Kasumi-1 (cell line): ENCODE data around the gene PGAP1.

ENCODE experiments used
- DNase-seq, 2 experiments: peaks; one replicate each; lab custom pipeline; 2025; lab: John Stamatoyannopoulos, UW

The PGAP1 gene

GRCh38 chr2:196926562-196927375 is at the start of gene PGAP1:
TSS of gene PGAP1 (minus strand) at chr2:196926707. CDS start at chr2:196926616, 91 bp downstream.
- DNase-seq: peak; percentile 92 to 96

GRCh38 chr2:196974970-196975369 is 48.5 kb upstream of the PGAP1 start:
- no peak for DNase-seq

GRCh38 chr2:196971574-196972279 is 45.2 kb upstream of the PGAP1 start:
- no peak for DNase-seq

GRCh38 chr2:196970099-196970498 is 43.6 kb upstream of the PGAP1 start:
- no peak for DNase-seq

GRCh38 chr2:196968516-196968915 is 42.0 kb upstream of the PGAP1 start:
- no peak for DNase-seq

- DNase-seq: no peak
Measured at GRCh38 chr2:196967775-196968174, 41.3 kb upstream of the PGAP1 start.

- DNase-seq: no peak
Measured at GRCh38 chr2:196967116-196967515, 40.6 kb upstream of the PGAP1 start.

- DNase-seq: no peak
Measured at GRCh38 chr2:196966061-196966460, 39.6 kb upstream of the PGAP1 start.

GRCh38 chr2:196965651-196966050 is 39.1 kb upstream of the PGAP1 start:
- DNase-seq: no peak

GRCh38 chr2:196963961-196964360 is 37.5 kb upstream of the PGAP1 start:
- no peak for DNase-seq

- no peak for DNase-seq
Measured at GRCh38 chr2:196963043-196963442, 36.5 kb upstream of the PGAP1 start.

GRCh38 chr2:196962325-196962724 is 35.8 kb upstream of the PGAP1 start:
- DNase-seq: no peak

- no peak for DNase-seq
Measured at GRCh38 chr2:196961889-196962288, 35.4 kb upstream of the PGAP1 start.

- DNase-seq: no peak
Measured at GRCh38 chr2:196959734-196960338, 33.3 kb upstream of the PGAP1 start.

- DNase-seq: no peak
Measured at GRCh38 chr2:196959281-196959680, 32.8 kb upstream of the PGAP1 start.

GRCh38 chr2:196957881-196958525 is 31.5 kb upstream of the PGAP1 start:
- no peak for DNase-seq

- DNase-seq: no peak
Measured at GRCh38 chr2:196957442-196957841, 30.9 kb upstream of the PGAP1 start.

GRCh38 chr2:196956069-196956468 is 29.6 kb upstream of the PGAP1 start:
- DNase-seq: no peak

- no peak for DNase-seq
Measured at GRCh38 chr2:196955036-196955435, 28.5 kb upstream of the PGAP1 start.

GRCh38 chr2:196954001-196954400 is 27.5 kb upstream of the PGAP1 start:
- DNase-seq: no peak

GRCh38 chr2:196952936-196953335 is 26.4 kb upstream of the PGAP1 start:
- no peak for DNase-seq

GRCh38 chr2:196951973-196952372 is 25.5 kb upstream of the PGAP1 start:
- DNase-seq: no peak
